ENCODE data around the gene QRICH1. TPM values are rescaled to one million over a fixed set of nuclear protein-coding genes. Genes with fewer than 3 reads are reported as not detected.

The QRICH1 gene
- total and polyA plus RNA-seq, 10 of the 15 experiments (the other 5 are each of a cell fraction or from before 2014, with no cell fraction given), result 22.2 to 116 (median 81.4) TPM

DNA sequence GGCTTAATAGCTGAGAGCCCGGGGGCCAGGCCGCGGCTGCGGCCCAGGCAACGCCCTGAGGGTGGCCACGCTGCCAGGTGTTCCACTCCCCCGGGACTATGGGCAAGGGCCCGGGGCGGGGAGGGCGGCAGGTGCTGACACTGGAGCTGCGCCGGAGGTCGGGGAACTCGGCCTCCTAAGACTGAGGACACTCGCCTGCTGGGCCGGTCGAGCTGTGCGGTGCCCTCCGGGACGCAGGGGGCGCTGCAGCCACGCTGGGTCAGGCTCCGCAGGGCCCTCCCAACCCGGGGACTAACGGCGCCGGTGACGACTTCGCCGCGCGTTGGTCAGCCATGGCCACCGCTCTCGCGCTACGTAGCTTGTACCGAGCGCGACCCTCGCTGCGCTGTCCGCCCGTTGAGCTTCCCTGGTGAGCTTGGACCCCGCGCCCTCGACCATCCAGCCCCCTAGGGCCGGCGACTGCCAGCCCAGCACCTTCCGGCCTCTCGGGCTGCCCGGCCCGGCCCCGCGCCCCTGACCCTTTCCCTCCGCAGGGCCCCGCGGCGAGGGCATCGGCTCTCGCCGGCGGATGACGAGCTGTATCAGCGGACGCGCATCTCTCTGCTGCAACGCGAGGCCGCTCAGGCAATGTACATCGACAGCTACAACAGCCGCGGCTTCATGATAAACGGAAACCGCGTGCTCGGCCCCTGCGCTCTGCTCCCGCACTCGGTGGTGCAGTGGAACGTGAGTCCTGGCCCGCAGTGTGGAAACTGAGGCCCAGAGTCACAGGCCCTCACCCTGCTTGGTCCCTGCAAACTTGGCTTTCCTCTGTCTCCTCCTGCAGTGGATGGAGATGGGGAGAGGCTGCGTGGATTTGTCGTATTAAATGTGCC, 71.8 kb downstream of the QRICH1 start, which contains the start of gene NDUFAF3 (continued):
- TF ChIP-seq, protein P1, sequence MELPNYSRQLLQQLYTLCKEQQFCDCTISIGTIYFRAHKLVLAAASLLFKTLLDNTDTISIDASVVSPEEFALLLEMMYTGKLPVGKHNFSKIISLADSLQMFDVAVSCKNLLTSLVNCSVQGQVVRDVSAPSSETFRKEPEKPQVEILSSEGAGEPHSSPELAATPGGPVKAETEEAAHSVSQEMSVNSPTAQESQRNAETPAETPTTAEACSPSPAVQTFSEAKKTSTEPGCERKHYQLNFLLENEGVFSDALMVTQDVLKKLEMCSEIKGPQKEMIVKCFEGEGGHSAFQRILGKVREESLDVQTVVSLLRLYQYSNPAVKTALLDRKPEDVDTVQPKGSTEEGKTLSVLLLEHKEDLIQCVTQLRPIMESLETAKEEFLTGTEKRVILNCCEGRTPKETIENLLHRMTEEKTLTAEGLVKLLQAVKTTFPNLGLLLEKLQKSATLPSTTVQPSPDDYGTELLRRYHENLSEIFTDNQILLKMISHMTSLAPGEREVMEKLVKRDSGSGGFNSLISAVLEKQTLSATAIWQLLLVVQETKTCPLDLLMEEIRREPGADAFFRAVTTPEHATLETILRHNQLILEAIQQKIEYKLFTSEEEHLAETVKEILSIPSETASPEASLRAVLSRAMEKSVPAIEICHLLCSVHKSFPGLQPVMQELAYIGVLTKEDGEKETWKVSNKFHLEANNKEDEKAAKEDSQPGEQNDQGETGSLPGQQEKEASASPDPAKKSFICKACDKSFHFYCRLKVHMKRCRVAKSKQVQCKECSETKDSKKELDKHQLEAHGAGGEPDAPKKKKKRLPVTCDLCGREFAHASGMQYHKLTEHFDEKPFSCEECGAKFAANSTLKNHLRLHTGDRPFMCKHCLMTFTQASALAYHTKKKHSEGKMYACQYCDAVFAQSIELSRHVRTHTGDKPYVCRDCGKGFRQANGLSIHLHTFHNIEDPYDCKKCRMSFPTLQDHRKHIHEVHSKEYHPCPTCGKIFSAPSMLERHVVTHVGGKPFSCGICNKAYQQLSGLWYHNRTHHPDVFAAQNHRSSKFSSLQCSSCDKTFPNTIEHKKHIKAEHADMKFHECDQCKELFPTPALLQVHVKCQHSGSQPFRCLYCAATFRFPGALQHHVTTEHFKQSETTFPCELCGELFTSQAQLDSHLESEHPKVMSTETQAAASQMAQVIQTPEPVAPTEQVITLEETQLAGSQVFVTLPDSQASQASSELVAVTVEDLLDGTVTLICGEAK (IDR thresholded peaks at IDR 0.05; ENCODE audit: borderline replicate concordance), result no peak
- TF ChIP-seq TBL1XR1 (IDR thresholded peaks at IDR 0.05; ENCODE audit: low read depth, low read length) (no peak), NR2F1 (conservative IDR thresholded peaks at IDR 0.05) (peak; percentile 87), RUNX3 (IDR thresholded peaks at IDR 0.05; ENCODE audit: low read length) (no peak), CREB1 (IDR thresholded peaks at IDR 0.05; ENCODE audit: low read depth) (no peak), MTA3 (IDR thresholded peaks at IDR 0.05; ENCODE audit: borderline replicate concordance, low read length) (no peak), ASH2L (IDR thresholded peaks at IDR 0.05; ENCODE audit: borderline replicate concordance, low read depth) (no peak; the same call in 1 of the 2 replicates), ZSCAN29 (IDR thresholded peaks at IDR 0.05) (no peak), YBX1 (IDR thresholded peaks at IDR 0.05) (no peak), FOS (IDR thresholded peaks at IDR 0.05; ENCODE audit: borderline replicate concordance, extremely low read depth, insufficient read length) (no peak), ZBED1 (IDR thresholded peaks at IDR 0.05; ENCODE audit: borderline replicate concordance) (no peak), PAX5 (IDR thresholded peaks at IDR 0.05; ENCODE audit: borderline replicate concordance, low read depth, low read length) (peak; percentile 27; the same call in 1 of the 2 replicates), MYC (IDR thresholded peaks at IDR 0.05; ENCODE audit: insufficient read depth, insufficient read length, insufficient replicate concordance, low read length, severe bottlenecking) (peak; percentile 81), NFIC (IDR thresholded peaks at IDR 0.05; ENCODE audit: low read depth, low read length) (no peak), NFYB (IDR thresholded peaks at IDR 0.05; ENCODE audit: insufficient read depth, low read depth, low read length) (no peak), BCL11A (IDR thresholded peaks at IDR 0.05; ENCODE audit: low read depth, low read length) (no peak), POU2F2 (IDR thresholded peaks at IDR 0.05; ENCODE audit: borderline replicate concordance, low read depth, low read length) (peak; percentile 77; the same call in 1 of the 3 replicates), EED (IDR thresholded peaks at IDR 0.05; ENCODE audit: low read depth) (0 out of 2 replicates have a peak, but pooled peaks have one; percentile 31), NR2C1 (IDR thresholded peaks at IDR 0.05) (peak; percentile 48; the same call in 1 of the 2 replicates), CBX3 (IDR thresholded peaks at IDR 0.05; ENCODE audit: borderline replicate concordance, low read depth) (no peak), BMI1 (IDR thresholded peaks at IDR 0.05; ENCODE audit: borderline replicate concordance) (no peak), SREBF2 (IDR thresholded peaks at IDR 0.05; ENCODE audit: low read length) (no peak), ETV6 (conservative IDR thresholded peaks at IDR 0.05 in 1 of 2, IDR thresholded peaks at IDR 0.05 in 1 of 2; ENCODE audit: borderline replicate concordance in 1 of 2, low read depth in 1 of 2) (no peak), SRF (IDR thresholded peaks at IDR 0.05; ENCODE audit: low read depth in 2 of 2, low read length in 2 of 2) (no peak), PAX8 (IDR thresholded peaks at IDR 0.05) (no peak), YY1 (IDR thresholded peaks at IDR 0.05; ENCODE audit: low read depth, low read length) (peak; percentile 93), NFYA (IDR thresholded peaks at IDR 0.05; ENCODE audit: borderline replicate concordance, low read depth, low read length) (no peak)
- TF ChIP-seq, protein P2, sequence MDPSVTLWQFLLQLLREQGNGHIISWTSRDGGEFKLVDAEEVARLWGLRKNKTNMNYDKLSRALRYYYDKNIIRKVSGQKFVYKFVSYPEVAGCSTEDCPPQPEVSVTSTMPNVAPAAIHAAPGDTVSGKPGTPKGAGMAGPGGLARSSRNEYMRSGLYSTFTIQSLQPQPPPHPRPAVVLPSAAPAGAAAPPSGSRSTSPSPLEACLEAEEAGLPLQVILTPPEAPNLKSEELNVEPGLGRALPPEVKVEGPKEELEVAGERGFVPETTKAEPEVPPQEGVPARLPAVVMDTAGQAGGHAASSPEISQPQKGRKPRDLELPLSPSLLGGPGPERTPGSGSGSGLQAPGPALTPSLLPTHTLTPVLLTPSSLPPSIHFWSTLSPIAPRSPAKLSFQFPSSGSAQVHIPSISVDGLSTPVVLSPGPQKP (IDR thresholded peaks at IDR 0.05; ENCODE audit: low read depth, low read length), result no peak
